Cardiac muscle cell (in vitro differentiated cells and primary cell): ENCODE results near the gene PTPN4. TPM values are rescaled to one million over a fixed set of nuclear protein-coding genes. Genes with fewer than 3 reads are reported as not detected.
A peak's percentile ranks its signal among the peaks of the same experiment; 100 is the strongest.

ENCODE experiments used
- DNase-seq, 2 donors: peaks; one replicate each; pipeline versions ENCODE4 v3.0.0 to v3.0.0-alpha.2; 2010 to 2017; ENCODE audit warnings: low read depth in 1 of 2, low spot score in 1 of 2
- H3K27ac ChIP-seq: fragments of 200-600 bp; sonication (generic); 2 replicates; pipeline ENCODE4 v1.5.1; 2016
- H3K27me3 ChIP-seq: fragments of 200-600 bp; sonication (generic); 2 replicates; pipeline ENCODE4 v1.6.0; 2016; ENCODE audit warnings: control low read depth
- H3K36me3 ChIP-seq: fragments of 200-600 bp; sonication (generic); 2 replicates; pipeline ENCODE4 v1.5.1; 2016; ENCODE audit warnings: control low read depth
- H3K4me1 ChIP-seq: fragments of 200-600 bp; sonication (generic); 2 replicates; pipeline ENCODE4 v1.8.1; 2017; ENCODE audit warnings: low read depth, mild to moderate bottlenecking, mixed run types
- H3K4me3 ChIP-seq: fragments of 200-600 bp; sonication (generic); 2 replicates; pipeline ENCODE4 v1.5.1; 2016; ENCODE audit warnings: mild to moderate bottlenecking
- H3K9me3 ChIP-seq: fragments of 200-600 bp; sonication (generic); 2 replicates; pipeline ENCODE4 v1.5.1; 2017; ENCODE audit warnings: low read depth, mild to moderate bottlenecking, control low read depth
- polyA plus RNA-seq: library from polyadenylated mRNA; unstranded; fragments of >200 nt; fragmentation: Nextera tagmentation; extraction: Ambion mirVana; gene quantifications from 2 replicates; pipeline ENCODE4 v1.2.1, GENCODE V29; 2016
- total RNA-seq: library from RNA; depleted of rRNA; stranded (reverse); fragments of >200 nt; gene quantifications from 2 replicates; pipeline ENCODE4 v1.2.3, GENCODE V29; 2016
- TF ChIP-seq, protein P1 (sequence below): IDR thresholded peaks from 2 replicates; pipeline ENCODE4 v1.5.1; 2012; ENCODE audit warnings: low read depth, mild to moderate bottlenecking, low read length

The PTPN4 gene
- total and polyA plus RNA-seq, 2 experiments from 2014 or later: 26.3 to 70.3 TPM

DNA sequence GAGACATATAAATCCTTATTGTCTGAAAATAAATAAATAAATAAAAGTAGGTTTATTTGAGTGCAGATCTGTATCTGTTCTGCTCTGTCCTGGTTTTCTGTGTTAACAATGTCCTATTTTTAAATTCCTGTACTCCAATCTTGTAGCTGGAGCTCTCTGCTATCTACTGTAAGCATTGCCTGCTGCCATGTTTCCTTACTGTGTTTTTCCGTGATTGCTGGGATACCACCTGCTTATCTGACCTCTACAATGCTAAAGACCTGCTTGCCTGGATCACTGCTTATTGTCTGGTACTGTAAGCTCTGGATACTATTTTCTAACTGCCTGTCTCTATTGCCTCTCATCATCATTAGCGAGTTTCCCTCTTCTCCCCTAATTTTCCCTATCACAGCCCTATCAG lies 11.6 kb downstream of the PTPN4 start:
- DNase-seq: peak in 1 of 2 donors; percentile 43
- H3K4me1 ChIP-seq: peaks cover 15% of the 10 kb centered on the region

DNA sequence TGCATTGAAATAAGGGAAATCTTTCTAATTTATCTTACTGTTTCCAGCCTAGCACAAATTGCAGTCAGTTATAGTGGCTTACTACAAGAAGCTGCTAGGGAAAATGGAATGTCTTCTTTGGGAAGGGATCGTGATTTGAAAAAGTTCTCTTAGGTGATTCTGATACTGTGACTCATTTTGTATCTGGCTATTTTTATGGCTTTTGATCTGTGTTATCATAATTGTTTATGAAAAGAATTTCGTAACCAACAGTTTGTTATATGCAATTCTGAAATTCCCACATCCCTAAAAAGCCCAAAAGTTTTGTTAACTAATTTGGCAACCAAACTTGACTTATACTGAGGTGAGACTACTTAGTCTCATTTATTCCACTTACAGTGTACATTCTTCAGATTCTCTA lies 12.4 kb downstream of the PTPN4 start:
- H3K27me3 ChIP-seq: no peaks in the 10 kb centered on the region
- H3K36me3 ChIP-seq: peaks cover 3% of the 10 kb centered on the region
- H3K4me3 ChIP-seq: no peak overlapping the region
- H3K9me3 ChIP-seq: no peaks in the 10 kb centered on the region
- H3K4me1 ChIP-seq: peaks cover 15% of the 10 kb centered on the region
- TF ChIP-seq, protein P1, sequence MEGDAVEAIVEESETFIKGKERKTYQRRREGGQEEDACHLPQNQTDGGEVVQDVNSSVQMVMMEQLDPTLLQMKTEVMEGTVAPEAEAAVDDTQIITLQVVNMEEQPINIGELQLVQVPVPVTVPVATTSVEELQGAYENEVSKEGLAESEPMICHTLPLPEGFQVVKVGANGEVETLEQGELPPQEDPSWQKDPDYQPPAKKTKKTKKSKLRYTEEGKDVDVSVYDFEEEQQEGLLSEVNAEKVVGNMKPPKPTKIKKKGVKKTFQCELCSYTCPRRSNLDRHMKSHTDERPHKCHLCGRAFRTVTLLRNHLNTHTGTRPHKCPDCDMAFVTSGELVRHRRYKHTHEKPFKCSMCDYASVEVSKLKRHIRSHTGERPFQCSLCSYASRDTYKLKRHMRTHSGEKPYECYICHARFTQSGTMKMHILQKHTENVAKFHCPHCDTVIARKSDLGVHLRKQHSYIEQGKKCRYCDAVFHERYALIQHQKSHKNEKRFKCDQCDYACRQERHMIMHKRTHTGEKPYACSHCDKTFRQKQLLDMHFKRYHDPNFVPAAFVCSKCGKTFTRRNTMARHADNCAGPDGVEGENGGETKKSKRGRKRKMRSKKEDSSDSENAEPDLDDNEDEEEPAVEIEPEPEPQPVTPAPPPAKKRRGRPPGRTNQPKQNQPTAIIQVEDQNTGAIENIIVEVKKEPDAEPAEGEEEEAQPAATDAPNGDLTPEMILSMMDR: no peak
- H3K27ac ChIP-seq: peak overlapping the region; percentile 77
- DNase-seq: no peak

More for the DNA sequence above, 11.6 kb downstream of the PTPN4 start:
- TF ChIP-seq, protein P1: no peak
- Histone ChIP-seq H3K4me3 (no peak overlapping the region), H3K27me3 (no peaks in the 10 kb centered on the region), H3K36me3 (peaks cover 3% of the 10 kb centered on the region), H3K27ac (peak overlapping the region; percentile 77), H3K9me3 (no peaks in the 10 kb centered on the region)

GRCh38 chr2:119772767-119773166 lies 13.0 kb downstream of the PTPN4 start:
- H3K27me3 ChIP-seq: no peaks in the 10 kb centered on the region
- no peaks in the 10 kb centered on the region for H3K9me3 ChIP-seq
- H3K36me3 ChIP-seq: peaks cover 3% of the 10 kb centered on the region
- peaks cover 15% of the 10 kb centered on the region for H3K4me1 ChIP-seq
- H3K27ac ChIP-seq: no peak overlapping the region
- TF ChIP-seq, protein P1: no peak
- no peak for DNase-seq
- H3K4me3 ChIP-seq: no peak overlapping the region

DNA sequence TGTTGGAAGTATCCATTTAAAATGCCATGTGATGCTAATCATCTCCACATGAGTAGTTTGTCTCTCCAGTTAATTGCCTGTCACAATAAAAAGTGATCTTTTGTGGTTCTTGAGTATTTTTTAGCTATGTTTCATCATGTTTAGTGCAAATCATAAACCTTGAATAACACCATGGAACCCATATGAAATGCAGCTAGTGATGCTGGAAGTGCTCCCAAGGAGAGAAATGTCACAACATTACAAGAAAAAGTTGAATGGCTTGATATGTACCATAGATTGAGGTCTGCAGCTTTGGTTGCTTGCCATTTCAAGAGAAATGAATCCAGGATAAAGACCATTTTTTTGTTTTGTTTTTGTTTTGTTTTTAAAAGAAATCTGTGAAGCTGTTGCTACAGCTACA lies 14.3 kb downstream of the PTPN4 start:
- Histone ChIP-seq H3K4me3 (no peak overlapping the region), H3K9me3 (no peaks in the 10 kb centered on the region), H3K27ac (no peak overlapping the region), H3K4me1 (peaks cover 15% of the 10 kb centered on the region), H3K36me3 (peaks cover 3% of the 10 kb centered on the region), H3K27me3 (no peaks in the 10 kb centered on the region)
- TF ChIP-seq, protein P1: no peak
- DNase-seq: no peak

DNA sequence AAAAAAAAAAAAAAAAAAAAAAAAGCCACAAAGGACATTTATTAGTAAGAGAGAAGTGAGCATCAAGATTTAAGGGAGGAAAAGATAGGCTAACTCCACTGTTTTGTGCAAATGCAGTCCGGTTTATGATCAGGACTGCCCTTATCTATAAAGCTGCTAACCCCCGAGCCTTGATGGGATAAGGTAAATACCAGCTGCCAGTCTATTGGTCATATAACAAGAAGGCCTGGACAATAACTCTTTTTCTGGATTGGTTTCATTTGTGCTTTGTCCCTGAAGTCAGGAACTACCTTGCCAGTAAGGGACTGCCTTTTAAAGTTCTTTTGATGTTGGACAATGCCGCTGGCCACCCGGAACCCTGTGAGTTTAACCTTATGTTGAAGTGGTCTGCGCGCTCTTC lies 15.4 kb downstream of the PTPN4 start:
- no peak overlapping the region for H3K27ac ChIP-seq
- TF ChIP-seq, protein P1: no peak
- H3K9me3 ChIP-seq: no peaks in the 10 kb centered on the region
- H3K4me1 ChIP-seq: peaks cover 15% of the 10 kb centered on the region
- H3K27me3 ChIP-seq: no peaks in the 10 kb centered on the region
- no peak overlapping the region for H3K4me3 ChIP-seq
- H3K36me3 ChIP-seq: peaks cover 3% of the 10 kb centered on the region
- no peak for DNase-seq
